Stomach smooth muscle (tissue), 2 donors: ENCODE measurements around the gene ATP6V0E1.

Source experiments
- H3K27ac ChIP-seq: one replicate; pipeline ENCODE4 v1.7.0; 2013; ENCODE audit warnings: mild to moderate bottlenecking, low read length, inconsistent platforms
- H3K27me3 ChIP-seq, 2 donors: one replicate each; pipeline ENCODE4 v1.7.0; 2013; ENCODE audit warnings: low read length in 2 of 2; ENCODE audit not compliant: insufficient read depth in 2 of 2, control insufficient read depth in 1 of 2
- H3K36me3 ChIP-seq, 2 donors: one replicate each; pipeline ENCODE4 v1.7.0; 2013; ENCODE audit warnings: low read length in 2 of 2; ENCODE audit not compliant: control insufficient read depth in 2 of 2, insufficient read depth in 2 of 2
- H3K4me1 ChIP-seq: one replicate; pipeline ENCODE4 v1.7.0; 2013; ENCODE audit warnings: low read length; ENCODE audit not compliant: control insufficient read depth, insufficient read depth
- H3K4me3 ChIP-seq, 2 donors: one replicate each; pipeline ENCODE4 v1.7.0; 2013; ENCODE audit warnings: low read length in 2 of 2
- H3K9ac ChIP-seq, 2 donors: one replicate each; pipeline ENCODE4 v1.7.0; 2013; ENCODE audit warnings: low read length in 2 of 2, mild to moderate bottlenecking in 1 of 2
- H3K9me3 ChIP-seq, 2 donors: one replicate each; pipeline ENCODE4 v1.7.0; 2013; ENCODE audit warnings: low read length in 2 of 2; ENCODE audit not compliant: control insufficient read depth in 2 of 2
- donor health status: healthy.
- donor health status: Pancreatic carcinoma.

The ATP6V0E1 gene

GRCh38 chr5:172944741-172945140 lies 38.8 kb upstream of the ATP6V0E1 start:
- H3K4me1 ChIP-seq: peaks cover 13% of the 10 kb centered on the region
- H3K4me3 ChIP-seq: no peak overlapping the region
- H3K27ac ChIP-seq: no peak overlapping the region
- no peaks in the 10 kb centered on the region for H3K9me3 ChIP-seq
- peaks cover 28 to 36% of the 10 kb centered on the region in 2 donors for H3K36me3 ChIP-seq
- no peaks in the 10 kb centered on the region for H3K27me3 ChIP-seq
- H3K9ac ChIP-seq: no peak overlapping the region

- Histone ChIP-seq H3K9me3 (no peaks in the 10 kb centered on the region), H3K9ac (no peak overlapping the region), H3K4me3 (no peak overlapping the region), H3K27me3 (no peaks in the 10 kb centered on the region), H3K36me3 (peaks cover 28 to 34% of the 10 kb centered on the region in 2 donors), H3K27ac (no peak overlapping the region), H3K4me1 (peaks cover 13% of the 10 kb centered on the region)
These were observed 38.4 kb upstream of the ATP6V0E1 start for GRCh38 chr5:172945151-172945550.

GRCh38 chr5:172946146-172946545 lies 37.4 kb upstream of the ATP6V0E1 start:
- Histone ChIP-seq H3K9ac (no peak overlapping the region), H3K27me3 (no peaks in the 10 kb centered on the region), H3K27ac (no peak overlapping the region), H3K9me3 (no peaks in the 10 kb centered on the region), H3K4me3 (no peak overlapping the region), H3K4me1 (peaks cover 10% of the 10 kb centered on the region), H3K36me3 (peaks cover 33 to 34% of the 10 kb centered on the region in 2 donors)

GRCh38 chr5:172949426-172949825 lies 34.1 kb upstream of the ATP6V0E1 start:
- peaks cover 6% of the 10 kb centered on the region for H3K4me1 ChIP-seq
- H3K27me3 ChIP-seq: no peaks in the 10 kb centered on the region
- H3K9me3 ChIP-seq: no peaks in the 10 kb centered on the region
- no peak overlapping the region for H3K9ac ChIP-seq
- H3K4me3 ChIP-seq: no peak overlapping the region
- peaks cover 32 to 34% of the 10 kb centered on the region in 2 donors for H3K36me3 ChIP-seq
- H3K27ac ChIP-seq: no peak overlapping the region

- no peak overlapping the region for H3K27ac ChIP-seq
- H3K36me3 ChIP-seq: peaks cover 26 to 28% of the 10 kb centered on the region in 2 donors
- peaks cover 6% of the 10 kb centered on the region for H3K4me1 ChIP-seq
- no peak overlapping the region for H3K4me3 ChIP-seq
- H3K27me3 ChIP-seq: no peaks in the 10 kb centered on the region
- H3K9ac ChIP-seq: no peak overlapping the region
- no peaks in the 10 kb centered on the region for H3K9me3 ChIP-seq
These were observed 33.2 kb upstream of the ATP6V0E1 start for GRCh38 chr5:172950176-172950965.

- H3K9me3 ChIP-seq: no peaks in the 10 kb centered on the region
- no peak overlapping the region for H3K4me3 ChIP-seq
- no peak overlapping the region for H3K9ac ChIP-seq
- H3K27me3 ChIP-seq: no peaks in the 10 kb centered on the region
- peaks cover 6% of the 10 kb centered on the region for H3K4me1 ChIP-seq
- H3K36me3 ChIP-seq: peaks cover 19 to 21% of the 10 kb centered on the region in 2 donors
- no peak overlapping the region for H3K27ac ChIP-seq
These were observed 32.1 kb upstream of the ATP6V0E1 start for GRCh38 chr5:172951371-172952033.

GRCh38 chr5:172952034-172952511 lies 31.5 kb upstream of the ATP6V0E1 start:
- H3K27me3 ChIP-seq: no peaks in the 10 kb centered on the region
- H3K9ac ChIP-seq: no peak overlapping the region
- no peak overlapping the region for H3K27ac ChIP-seq
- H3K4me3 ChIP-seq: no peak overlapping the region
- H3K9me3 ChIP-seq: no peaks in the 10 kb centered on the region
- H3K4me1 ChIP-seq: peaks cover 6% of the 10 kb centered on the region
- H3K36me3 ChIP-seq: peaks cover 17 to 21% of the 10 kb centered on the region in 2 donors

GRCh38 chr5:172953776-172954675 lies 29.5 kb upstream of the ATP6V0E1 start:
- Histone ChIP-seq H3K4me3 (no peak overlapping the region), H3K4me1 (peaks cover 11% of the 10 kb centered on the region), H3K9ac (no peak overlapping the region), H3K36me3 (peaks cover 14 to 15% of the 10 kb centered on the region in 2 donors), H3K27me3 (no peaks in the 10 kb centered on the region), H3K27ac (no peak overlapping the region), H3K9me3 (no peaks in the 10 kb centered on the region)

- Histone ChIP-seq H3K27me3 (no peaks in the 10 kb centered on the region), H3K9ac (no peak overlapping the region), H3K4me1 (peaks cover 11% of the 10 kb centered on the region), H3K9me3 (no peaks in the 10 kb centered on the region), H3K36me3 (peaks cover 13% of the 10 kb centered on the region in 2 donors), H3K4me3 (no peak overlapping the region), H3K27ac (no peak overlapping the region)
These were observed 28.8 kb upstream of the ATP6V0E1 start for GRCh38 chr5:172954751-172955159.

- Histone ChIP-seq H3K9ac (no peak overlapping the region), H3K4me3 (no peak overlapping the region), H3K27ac (no peak overlapping the region), H3K4me1 (peaks cover 21% of the 10 kb centered on the region), H3K36me3 (peaks cover 6 to 7% of the 10 kb centered on the region in 2 donors), H3K27me3 (no peaks in the 10 kb centered on the region), H3K9me3 (no peaks in the 10 kb centered on the region)
These were observed 27.3 kb upstream of the ATP6V0E1 start for GRCh38 chr5:172956228-172956627.
